Urinary bladder (tissue), 4 donors: ENCODE measurements around the gene SMNDC1. TPM values are rescaled to one million over a fixed set of nuclear protein-coding genes. Genes with fewer than 3 reads are reported as not detected.

Source experiments
- DNase-seq: peaks from one replicate; pipeline ENCODE4 v3.0.0-alpha.2; 2015; ENCODE audit errors: extremely low spot score
- H3K27ac ChIP-seq: one replicate; pipeline ENCODE4 v1.5.1; 2013; ENCODE audit warnings: low read depth, mild to moderate bottlenecking, moderate library complexity
- H3K36me3 ChIP-seq: one replicate; pipeline ENCODE4 v1.6.1; 2013; ENCODE audit warnings: mild to moderate bottlenecking, moderate library complexity; ENCODE audit not compliant: insufficient read depth
- H3K4me1 ChIP-seq: one replicate; pipeline ENCODE4 v1.6.1; 2013; ENCODE audit warnings: mild to moderate bottlenecking, moderate library complexity; ENCODE audit not compliant: insufficient read depth
- H3K4me3 ChIP-seq: one replicate; pipeline ENCODE4 v1.5.1; 2013; ENCODE audit warnings: low read depth, low read length
- WGBS: extraction: QIAGEN DNeasy Blood & Tissue Kit; methylation state at CpG from one replicate; pipeline ENCODE4 v1.1.7; 2013; 5-methylcytosine and 5-hydroxymethylcytosine counted together
- polyA plus RNA-seq: library from polyadenylated mRNA; stranded (reverse); fragments of 200-250 nt; gene quantifications from one replicate; pipeline ENCODE4 v1.2.3, GENCODE V29; 2013
- total RNA-seq: library from RNA; depleted of rRNA; stranded (reverse); fragments of >200 nt; gene quantifications from one replicate; pipeline ENCODE4 v1.2.3, GENCODE V29; 2014
- donor health status: healthy with polysubstance abuse.
- donor health status: healthy.

SMNDC1 gene
- total and polyA plus RNA-seq, 2 donors, result 17.0 to 21.5 TPM

DNA sequence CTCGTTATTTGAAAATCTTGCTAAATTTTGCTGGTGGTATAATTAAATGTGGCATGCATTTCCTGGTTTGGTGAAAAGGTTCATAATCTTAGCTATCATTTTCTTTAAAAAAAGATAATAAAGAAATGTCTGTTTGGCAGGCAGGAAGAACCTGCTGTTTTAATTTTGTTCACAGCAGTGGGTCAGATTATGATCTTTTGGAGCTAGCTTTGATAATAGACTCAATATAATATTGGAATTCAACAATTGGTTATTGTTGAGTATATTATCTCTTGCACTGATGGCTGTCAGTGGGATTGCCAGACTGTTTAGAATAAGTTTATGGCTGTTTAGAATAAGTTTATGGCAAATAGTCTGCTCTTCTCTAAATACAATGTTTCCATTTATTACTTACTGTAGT, 62.2 kb downstream of the SMNDC1 start:
- 95% methylated on average over 1 of the region's 1 CpG for WGBS
- H3K36me3 ChIP-seq, result no peaks in the 10 kb centered on the region
- no peak for DNase-seq
- H3K4me3 ChIP-seq, result no peak overlapping the region
- no peaks in the 10 kb centered on the region for H3K4me1 ChIP-seq
- no peak overlapping the region for H3K27ac ChIP-seq

- no peak overlapping the region for H3K4me3 ChIP-seq
- no peak overlapping the region for H3K27ac ChIP-seq
- no peaks in the 10 kb centered on the region for H3K4me1 ChIP-seq
- DNase-seq, result no peak
- WGBS, result 81% methylated on average over 2 of the region's 2 CpGs
- H3K36me3 ChIP-seq, result no peaks in the 10 kb centered on the region
Measured at GRCh38 chr10:110241841-110242240, 62.9 kb downstream of the SMNDC1 start.

DNA sequence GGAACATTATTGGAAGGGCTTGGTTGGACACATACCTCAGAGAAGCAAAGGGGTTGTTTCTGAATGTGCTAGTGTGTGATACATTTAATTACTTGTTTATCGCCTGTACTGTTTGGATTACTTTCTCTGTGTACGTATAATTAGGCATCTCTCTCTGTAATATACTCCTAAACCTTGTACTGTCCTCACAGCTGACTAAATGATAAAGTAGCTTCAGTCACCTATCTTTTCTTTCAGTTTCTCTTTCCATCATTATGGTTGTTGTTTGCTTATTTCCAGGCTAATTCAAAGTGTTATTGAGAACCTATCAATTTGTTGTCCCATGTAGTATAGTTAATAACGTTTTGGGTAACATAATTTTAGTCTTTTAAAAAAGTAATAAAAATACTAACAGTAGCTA, 63.3 kb downstream of the SMNDC1 start:
- H3K36me3 ChIP-seq, result no peaks in the 10 kb centered on the region
- WGBS, result 74% methylated on average over 3 of the region's 3 CpGs
- H3K4me3 ChIP-seq, result no peak overlapping the region
- H3K4me1 ChIP-seq, result no peaks in the 10 kb centered on the region
- DNase-seq, result no peak
- no peak overlapping the region for H3K27ac ChIP-seq

Other genes starting within 250 kb of the SMNDC1 start
- gene MXI1, start 97.3 kb downstream of the SMNDC1 start, total RNA-seq, result 30.7 TPM
- 51.6 TPM for gene MXI1, start 97.3 kb downstream of the SMNDC1 start, polyA plus RNA-seq
- gene DUSP5, start 193.0 kb upstream of the SMNDC1 start, total RNA-seq, result 8.5 TPM
- gene DUSP5, start 193.0 kb upstream of the SMNDC1 start, polyA plus RNA-seq, result 18.7 TPM